Measurements from ENCODE around the gene FGGY.

The FGGY gene

DNA sequence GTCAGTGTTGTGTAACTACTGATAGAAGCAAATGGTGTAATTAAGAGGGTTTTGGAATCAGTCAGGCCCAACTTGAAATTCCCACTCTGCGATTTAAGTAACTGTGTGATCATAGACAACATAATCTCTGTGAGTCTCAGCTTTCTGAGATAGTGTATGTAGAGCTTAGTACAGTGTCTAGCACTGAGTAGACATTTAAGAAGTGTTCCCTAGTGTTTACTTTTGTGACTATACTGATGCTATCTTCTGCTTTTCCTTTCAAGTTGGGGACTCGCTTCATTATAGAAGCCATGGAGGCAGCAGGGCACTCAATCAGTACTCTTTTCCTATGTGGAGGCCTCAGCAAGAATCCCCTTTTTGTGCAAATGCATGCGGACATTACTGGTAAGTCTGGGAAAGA lies 370.1 kb downstream of the FGGY start:
- DNase-seq = no peak

DNA sequence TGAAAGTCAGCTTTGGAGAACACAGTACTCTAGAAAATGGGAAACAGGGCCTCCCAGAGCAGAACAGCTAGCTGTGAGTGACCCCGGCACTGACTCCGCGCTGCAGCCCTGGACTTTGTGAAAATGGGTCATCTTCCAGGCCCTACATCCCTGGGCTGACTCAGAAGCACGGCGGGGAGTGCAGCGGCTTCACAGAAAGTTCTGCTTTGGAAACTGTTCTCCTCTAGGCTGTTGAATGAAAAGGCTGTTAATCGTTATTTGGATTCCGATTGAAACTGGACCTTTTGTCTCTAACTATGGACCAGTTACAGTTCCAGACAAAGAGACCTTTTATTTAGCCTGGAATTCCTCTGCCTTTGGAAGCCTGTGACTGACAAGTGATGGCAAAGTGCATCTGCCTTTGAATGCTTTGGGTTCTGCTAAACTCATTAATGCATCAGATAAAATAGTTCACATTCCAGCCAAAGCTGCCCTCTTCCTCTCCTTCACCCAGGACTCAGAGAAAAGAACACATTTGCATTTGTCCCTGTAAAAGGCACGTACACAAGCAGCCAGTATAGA lies 372.9 kb downstream of the FGGY start:
- DNase-seq = no peak

DNA sequence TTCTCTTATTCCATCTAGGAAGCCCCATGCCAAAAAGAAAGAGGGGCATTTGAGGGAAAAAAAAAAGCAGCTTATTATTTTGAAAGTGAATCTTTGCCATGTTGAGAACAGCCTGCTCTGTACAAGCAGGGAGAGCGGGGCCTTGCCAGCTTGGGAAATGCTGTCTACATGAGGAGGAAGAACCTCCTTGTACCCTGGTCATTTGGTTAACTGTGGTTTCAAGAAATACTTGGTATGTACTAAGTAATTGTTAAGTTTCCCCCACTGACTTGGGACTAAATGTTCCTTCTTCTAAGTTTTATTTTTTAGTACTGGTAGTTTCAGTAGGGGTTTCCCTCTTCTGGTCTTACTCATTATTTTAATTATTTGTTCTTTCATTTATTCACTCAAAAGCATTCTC lies 373.8 kb downstream of the FGGY start:
- no peak for DNase-seq

DNA sequence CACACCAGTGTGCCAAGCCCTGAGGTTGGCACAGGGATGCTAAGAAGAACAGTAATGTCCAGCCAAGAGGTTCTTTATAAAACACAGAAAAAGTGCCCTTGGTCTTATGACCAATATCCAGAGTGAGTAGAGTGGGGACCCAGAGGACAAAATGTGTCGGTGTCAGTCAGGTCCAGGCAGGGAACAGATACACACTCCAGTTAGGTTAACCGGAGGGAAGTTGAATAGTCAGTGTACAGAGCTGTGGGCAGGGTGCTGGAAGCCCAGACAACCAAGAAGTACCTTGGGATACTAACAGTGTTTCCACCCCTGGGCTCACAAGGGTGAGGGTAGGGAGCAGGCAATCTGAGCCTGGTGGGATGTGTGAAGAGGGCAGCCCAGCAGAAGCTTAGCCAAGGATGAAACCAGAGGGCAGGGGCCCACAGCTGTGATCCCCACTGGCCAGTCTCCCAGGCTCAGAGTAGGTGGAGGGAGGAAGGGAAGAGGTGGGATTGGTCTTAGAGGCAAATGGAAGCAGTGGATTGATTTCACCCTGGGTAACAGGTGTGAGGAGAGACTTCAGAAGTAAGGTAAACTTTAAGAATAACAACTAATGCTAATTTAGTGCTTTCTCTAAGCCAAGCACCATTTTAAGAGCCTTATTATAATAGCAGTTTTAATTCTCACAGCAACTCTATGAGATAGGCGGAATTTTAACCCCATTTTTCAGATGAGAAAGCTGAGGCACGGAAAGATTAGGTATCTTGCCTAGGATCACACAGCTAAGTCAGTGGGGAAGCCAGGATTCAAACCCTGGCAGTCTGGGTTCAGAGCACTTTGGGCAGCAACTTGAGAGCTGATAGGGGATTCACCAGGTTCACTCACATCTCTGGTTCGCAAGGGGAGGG lies 374.4 kb downstream of the FGGY start:
- no peak for DNase-seq

DNA sequence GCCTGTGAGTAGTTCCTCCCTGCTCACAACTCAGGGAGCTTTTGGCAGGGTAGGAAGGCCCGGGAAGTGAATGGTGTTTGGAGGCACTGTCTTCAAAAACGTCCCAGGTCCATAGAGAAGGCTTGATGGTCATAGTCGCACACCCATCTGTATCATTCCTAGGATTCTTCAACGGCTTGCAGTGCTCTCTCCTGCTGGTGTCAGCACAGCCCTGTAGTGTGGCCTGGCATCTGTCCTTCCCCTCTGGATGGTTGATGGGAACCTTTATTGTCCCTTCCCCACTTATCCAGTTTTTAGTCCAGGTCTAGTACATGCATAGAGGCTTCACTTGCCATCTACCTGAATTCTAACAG lies 375.0 kb downstream of the FGGY start:
- DNase-seq = no peak

DNA sequence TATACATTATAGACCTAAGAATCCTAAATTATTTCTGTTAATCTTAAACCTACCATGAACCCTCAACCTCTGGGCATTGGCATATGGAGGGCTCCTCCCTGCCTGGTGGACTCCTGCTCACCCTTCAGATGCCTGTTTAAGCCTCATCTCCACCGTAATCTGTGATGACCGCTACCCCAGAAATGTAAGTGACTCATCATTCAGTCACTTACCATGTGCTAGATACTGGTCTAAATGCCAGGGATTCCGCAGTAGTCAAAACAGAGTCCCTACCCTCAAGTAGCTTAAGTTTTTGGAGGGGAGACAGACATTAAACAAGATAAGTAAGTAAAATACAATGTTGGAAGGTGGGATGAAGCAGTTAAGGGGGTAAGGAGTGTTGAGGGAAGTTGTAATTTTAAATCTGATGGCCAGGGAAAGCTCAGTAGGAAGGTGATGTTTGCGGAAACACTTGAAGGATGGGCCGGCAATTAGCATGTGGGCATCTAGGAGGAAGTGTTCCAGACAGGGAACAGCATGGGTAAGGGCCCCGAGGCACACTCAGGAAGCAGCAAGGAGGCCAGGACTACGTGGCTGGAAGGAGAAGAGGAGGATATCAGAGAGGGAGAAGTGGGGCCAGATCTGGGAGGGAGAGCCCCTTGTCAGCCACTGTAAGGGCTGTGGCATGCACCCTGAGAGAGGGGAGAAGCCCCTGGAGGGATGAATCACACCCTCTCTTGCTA lies 376.1 kb downstream of the FGGY start:
- DNase-seq = no peak

DNA sequence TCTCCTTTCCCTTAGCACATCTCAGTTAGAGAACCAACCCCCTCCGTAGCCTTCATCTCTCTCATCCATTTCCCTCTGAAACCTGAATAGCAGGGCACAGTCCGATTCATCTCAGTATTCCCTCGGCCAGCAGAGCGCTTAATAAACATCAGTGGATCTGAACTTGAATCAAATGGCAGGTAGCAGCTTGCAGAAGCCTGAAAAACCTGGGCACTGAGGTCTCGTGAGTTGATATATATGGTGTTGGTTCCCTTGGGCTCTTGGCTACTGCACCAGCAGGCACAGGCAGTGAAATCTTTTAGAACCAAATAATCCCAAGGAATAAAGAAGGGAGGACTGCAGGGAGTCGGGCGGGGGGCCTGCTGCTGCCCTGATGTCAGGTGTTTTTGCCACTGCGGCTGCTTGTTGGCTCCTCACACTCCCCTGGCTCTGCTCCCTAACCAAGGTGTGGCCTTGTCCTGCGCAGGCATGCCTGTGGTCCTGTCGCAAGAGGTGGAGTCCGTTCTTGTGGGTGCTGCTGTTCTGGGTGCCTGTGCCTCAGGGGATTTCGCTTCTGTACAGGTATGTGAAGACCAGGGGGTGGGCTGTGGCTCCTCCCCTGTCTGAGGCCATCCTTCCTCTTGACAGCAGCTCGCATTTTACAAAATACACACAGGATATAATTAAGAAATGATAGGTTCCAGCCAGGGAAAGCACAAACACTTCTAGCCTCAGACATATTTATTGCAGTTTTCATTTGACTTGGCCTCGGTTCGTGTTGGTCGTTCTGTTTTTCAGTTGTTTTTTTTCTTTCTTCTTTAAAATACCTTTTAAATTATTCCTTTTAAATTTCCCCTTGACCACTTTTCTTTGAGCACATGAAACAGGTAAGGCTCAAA lies 376.9 kb downstream of the FGGY start:
- no peak for DNase-seq

DNA sequence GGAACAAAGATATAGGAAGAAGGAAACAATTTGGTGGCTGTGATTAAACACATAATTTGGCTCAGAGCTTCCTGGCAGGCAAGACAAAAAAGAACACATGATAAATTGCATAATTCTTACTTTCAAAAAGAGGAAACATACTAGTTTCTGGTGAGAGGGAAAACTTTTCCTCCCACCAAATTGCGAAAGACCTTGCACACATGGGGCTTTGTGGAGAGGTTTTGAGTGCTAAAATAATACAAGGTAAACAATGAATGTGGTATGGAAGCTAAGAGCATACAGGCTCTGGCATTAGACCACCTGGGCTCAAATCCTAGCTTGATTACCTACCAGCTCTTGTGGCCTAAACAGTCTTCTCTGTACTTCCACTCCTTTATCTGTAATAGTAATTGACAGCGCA lies 377.7 kb downstream of the FGGY start:
- no peak for DNase-seq

DNA sequence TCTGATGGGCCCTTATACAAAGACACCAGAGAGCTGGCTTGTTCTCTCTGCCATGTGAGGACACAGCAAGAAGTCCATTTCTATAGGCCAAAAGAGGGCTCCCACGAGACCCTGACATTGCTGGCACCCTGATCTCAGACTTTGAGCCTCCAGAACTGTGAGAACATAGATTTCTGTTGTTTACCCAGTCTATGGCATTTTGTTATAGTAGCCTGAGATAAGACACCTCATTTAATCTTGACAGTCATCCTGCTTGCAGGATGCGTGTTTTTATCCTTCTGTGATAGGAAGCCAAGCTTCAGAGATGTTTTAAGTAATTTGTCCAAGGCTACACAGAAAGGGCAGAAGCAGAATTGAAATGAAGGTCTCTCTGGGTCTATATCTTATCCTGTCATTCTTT lies 379.0 kb downstream of the FGGY start:
- no peak for DNase-seq

DNA sequence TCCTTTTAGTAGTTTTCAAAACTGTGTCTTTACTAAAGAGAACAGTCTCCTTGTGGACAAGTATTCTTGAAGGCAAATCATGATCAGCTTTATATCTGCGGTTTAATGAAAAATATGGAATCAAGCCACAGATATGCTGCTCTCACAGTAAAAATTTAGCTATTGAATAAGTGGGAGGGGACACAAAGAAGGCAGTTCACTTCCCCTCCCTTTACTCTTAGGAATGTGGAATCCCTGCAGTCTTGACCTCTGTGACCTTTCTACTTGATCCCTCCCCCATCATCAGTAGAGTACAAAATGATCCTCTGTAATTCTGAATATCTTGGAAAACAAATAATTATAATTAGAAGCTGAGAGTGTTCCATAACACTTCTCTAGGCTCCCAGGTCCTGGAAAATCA lies 381.1 kb downstream of the FGGY start:
- no peak for DNase-seq

DNA sequence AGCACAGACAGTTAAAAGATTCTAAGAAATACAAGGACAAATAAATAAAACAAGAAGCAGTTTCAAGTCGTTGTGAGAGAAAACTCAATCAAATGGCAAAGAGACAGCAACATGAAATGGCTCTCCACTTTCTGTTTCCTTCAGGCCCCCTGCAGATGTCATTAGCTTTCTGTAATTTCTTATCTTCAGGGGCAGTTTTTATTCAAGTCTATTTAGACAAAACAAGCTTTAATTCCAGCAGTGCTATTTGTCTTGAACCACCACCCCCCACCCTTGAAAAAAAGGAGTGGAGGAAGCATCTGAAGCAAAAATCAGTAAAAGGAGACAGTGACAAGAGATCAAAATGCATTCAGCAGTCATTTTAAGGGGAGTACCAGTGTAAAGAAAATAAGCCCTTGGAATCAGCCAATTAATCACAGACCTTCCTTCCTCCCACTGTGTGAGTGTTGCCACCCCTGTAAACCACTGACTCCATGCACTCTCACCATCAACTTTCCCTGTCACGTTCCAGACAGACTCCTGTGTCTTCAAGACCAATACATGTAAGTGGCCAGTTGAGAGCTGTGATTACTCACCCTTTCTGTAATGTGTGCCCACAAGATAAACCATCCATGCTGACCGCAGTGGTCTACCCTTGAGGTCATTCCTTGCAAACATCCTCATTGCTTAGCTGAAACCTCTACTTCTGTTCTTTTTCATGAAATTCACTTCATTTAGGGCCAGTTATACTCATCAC lies 381.8 kb downstream of the FGGY start:
- no peak for DNase-seq

DNA sequence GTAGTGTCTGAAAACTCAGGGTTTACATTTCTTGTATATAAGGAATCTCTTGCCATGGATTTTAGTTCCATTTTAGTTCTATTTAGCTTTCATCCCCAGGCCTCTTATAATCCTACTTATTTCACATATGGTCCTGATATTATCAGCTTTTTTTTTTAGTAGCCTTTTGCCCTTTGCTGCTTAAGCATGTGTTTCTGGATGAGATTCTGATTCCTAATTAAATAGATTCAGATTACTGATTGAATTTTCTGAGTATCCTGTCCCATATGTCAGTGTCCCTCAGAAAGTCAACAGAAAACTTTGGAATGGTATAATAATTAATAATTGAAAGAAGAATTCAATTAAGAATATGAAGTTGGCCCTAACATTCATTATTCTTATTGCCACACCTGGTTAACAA lies 383.1 kb downstream of the FGGY start:
- no peak for DNase-seq

DNA sequence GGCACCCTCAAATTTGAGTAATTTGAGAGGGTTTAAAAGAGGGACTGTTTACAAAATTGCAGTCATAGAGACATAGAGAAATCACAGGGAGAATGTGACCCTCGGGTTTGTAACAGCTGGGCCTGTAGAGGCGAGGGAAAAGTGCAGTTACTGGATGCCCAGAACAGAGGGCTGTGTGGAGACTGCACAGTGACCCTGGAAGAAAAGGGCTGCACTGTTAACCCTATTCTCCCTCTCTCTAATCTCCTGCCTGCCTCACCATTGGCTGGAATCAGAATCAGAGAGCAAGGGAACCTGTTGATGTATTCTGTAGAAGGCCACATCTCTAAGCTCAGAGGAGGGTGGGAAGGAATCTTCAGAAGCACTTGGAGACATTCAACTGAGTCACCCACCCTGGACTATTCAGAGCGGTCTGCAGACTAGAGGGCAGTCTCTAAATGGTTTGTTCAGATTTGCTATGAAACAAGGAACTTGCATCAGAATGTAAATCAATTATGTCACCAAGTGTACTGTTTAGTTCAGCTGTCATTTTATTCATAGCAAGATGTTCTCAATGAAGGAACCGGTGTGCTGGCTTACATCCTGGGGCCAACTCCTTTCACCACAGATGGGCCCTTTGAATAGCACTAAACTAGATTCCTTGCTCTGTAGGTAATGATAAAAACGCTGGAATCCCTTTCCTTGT lies 385.6 kb downstream of the FGGY start:
- no peak for DNase-seq

DNA sequence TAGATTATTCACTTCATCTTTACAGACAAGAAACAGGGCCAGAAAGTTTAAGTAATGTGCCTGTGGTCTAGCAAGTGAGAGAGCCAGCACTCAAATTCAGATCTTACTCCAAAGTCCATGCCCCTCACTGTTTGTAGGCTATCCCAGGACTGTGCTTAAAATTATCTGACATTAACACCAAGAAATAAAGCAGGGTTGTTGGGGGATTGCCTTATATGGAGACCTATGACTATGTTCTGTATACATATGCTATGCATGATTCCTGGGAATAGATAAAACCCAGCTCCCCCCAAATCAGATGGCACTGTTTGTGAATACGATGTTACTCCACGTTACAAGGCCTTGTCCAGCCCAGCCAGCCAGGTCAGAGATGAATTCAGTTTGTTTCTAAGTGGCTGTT lies 386.3 kb downstream of the FGGY start:
- no peak for DNase-seq

DNA sequence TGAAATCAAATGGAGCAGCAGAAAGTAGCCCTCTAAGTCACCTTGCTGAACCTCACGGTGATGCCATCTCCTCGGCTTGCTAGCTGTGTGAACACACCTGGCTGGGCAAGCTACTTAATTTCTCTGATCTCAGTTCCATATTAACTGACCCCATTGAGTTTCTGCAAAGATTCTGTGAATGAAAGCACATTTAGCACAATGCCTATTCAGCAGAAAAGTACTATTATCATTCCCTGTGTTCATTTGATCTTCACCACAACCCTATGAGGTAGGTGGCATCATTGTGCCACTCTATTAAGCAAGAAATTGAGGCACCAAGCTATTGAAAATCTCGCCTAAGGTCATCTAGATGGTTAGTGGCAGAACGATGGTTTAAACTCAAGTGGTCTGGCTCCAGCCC lies 387.8 kb downstream of the FGGY start:
- DNase-seq = no peak

DNA sequence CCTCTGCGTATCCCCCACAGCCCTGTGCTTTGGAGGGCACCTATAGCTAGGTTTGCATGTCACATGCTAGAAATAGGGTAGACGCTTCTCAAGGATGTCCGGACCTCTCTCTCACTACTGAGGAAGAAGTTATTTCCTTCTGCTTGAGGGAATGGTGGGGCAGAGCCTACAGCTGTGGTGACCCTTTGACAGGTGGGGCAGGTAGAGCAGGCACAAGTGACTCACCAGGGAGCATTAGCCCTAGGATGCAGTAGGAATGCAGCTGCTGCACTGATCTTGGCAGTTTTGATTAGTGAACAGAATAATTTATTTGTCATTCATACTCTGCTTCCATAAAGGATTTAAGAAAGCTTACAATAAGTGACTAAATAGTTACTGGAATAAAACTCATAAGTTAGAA lies 388.2 kb downstream of the FGGY start:
- DNase-seq = no peak

DNA sequence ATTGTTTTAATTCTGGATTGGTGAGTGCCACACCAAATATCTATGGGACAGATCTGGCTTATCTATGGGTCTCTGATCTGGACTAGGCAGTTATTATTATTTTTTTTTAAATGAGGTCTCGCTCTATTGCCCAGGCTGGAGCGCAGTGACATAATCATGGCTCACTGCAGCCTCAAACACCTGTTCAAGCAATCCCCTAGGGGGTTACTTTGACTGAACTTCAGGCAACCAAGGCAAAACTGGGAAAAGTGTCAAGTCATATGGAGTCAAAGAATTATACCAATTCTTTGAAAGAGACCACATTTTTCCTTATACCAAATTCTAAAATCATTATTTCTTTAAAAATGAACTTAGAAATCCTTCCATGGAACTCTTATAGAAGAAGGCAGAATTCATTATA lies 388.8 kb downstream of the FGGY start:
- no peak for DNase-seq

DNA sequence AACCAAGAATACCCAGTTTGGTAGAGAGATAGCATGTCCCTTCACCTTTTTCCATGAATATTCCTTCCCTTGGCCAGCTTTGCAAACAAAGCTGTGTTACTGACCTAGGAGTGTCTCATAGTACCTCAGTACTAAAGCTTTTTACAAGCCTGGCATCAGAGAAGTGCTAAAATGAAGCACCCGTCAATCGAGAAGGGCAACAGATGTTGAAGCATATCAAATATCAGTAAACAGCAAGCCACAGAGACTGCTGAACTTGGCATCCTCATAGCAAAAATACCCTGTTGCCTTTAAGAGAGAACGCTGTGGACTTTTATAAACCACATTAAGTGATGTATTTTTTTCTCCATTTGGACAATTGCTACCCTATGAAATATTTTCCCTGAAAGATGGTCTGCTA lies 389.3 kb downstream of the FGGY start:
- no peak for DNase-seq

DNA sequence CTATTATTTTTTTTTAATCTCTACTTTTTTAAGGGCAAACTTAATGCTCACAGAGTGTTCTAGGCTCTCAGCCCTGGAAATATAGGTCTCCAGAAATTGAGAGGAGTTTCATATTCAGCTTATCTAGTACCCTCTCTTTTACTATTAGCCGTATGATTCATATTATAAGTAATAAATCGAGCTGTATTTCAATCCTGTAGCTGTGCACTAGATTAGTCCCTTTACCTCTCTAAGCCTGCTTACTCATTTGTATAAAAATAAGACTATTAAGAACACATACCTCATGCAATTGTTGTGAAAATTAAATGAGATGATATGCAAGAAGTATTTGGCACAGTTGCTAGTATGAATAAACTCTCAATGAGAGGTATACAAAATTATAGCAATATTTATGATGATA lies 389.7 kb downstream of the FGGY start:
- DNase-seq = no peak

DNA sequence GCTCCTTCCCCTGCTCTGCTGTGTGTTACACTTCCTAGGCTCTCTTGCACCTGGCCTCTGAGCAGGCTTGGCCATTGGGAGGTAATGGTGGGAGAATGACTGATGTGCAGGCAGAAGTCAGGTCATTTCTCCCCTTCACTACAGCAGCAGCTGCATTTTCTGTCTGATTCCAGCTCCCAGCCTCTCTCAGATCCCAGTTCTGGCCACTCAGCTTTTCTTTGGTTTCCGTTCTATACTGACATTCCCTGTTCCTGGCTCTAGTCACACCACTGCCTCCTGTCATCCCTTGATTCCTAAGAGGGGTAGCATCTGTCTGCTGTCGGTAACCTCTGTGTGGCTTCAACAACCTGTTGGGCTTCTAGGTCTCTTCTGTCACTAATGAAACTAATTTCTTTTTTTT lies 390.2 kb downstream of the FGGY start:
- no peak for DNase-seq

DNA sequence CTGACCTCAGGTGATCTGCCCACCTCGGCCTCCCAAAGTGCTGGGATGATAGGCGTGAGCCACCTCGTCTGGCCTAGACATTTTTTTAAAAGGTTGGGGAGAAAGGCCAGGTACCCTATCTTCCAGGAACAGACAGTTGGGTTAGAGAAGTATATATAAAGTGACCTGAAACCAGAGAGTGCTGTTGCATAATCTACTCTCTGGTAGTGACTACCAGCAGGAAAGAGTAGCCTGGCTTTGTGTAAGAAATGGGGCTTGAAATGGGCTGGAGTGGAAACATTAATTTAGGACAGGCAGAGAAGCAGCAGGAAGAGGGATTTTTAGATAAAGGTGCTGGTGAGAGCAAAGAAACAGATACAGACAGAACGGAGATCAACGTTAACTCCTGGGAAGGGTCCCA lies 392.1 kb downstream of the FGGY start:
- DNase-seq = no peak

DNA sequence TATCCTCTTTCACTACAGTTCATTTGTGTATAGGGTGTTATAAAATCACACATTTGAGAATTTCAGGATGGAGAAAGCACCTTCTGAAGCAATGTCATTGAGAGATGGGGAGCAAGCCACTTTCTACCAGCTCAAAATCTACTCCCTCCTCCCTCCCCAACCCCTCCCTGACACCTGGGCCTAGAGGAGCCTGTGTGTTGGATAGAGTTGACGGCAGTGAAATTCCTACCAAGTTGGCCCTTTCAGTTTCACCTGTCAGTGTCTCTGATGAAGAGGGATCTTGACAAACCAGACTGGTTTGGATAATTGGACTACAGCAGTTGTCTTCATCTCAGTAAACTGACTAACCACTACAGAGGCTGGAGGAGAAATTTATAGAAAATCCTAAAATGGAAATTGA lies 392.8 kb downstream of the FGGY start:
- no peak for DNase-seq
